Stimulated activated CD4-positive, alpha-beta T cell treated with anti-CD3 and anti-CD28 coated beads, Interleukin-12 subunit alpha, Interleukin-12 subunit beta, amount 100 ng/mL, for 24 hours (primary cell): ENCODE measurements around the gene DLL3.

Source experiments
- DNase-seq, 2 experiments: peaks; one replicate each; pipeline ENCODE4 v3.0.0-alpha.2; 2020; ENCODE audit warnings: low read depth in 2 of 2

DLL3 gene

GRCh38 chr19:39554701-39555311, 56.1 kb downstream of the DLL3 start:
- no peak for DNase-seq

GRCh38 chr19:39555883-39556282, 57.1 kb downstream of the DLL3 start:
- no peak for DNase-seq
